Left cardiac atrium (tissue), 4 donors: ENCODE results near the gene KCNJ8. TPM values are rescaled to one million over a fixed set of nuclear protein-coding genes. Genes with fewer than 3 reads are reported as not detected.
A peak's percentile ranks its signal among the peaks of the same experiment; 100 is the strongest.
"Not testable (repeated sequence)": the region's sequence is repeated elsewhere in the genome, so short reads cannot be mapped to it uniquely, and the experiment has no call there.

Experiments
- ATAC-seq, 2 donors: fragments of 200-7000 bp; cut with Tn5 transposase; one replicate each; pipeline ENCODE4 v1.9.1; 2020; ENCODE audit warnings: mild to moderate bottlenecking in 2 of 2, moderate library complexity in 2 of 2
- DNase-seq: peaks from one replicate; pipeline ENCODE4 v3.0.0-alpha.2; 2020
- intact Hi-C, 2 donors: fragments of 100-400 bp; cut with DNase I; formaldehyde crosslinking; loops; one replicate each; pipeline versions ENCODE4 v1.14.1 to v1.15.1; 2022 to 2023
- total RNA-seq, 2 donors: library from RNA; stranded (reverse); fragmentation: NEBNext Ultra II Directional; extraction: Animal tissue kit (Norgen Biotek cat#: 25700); gene quantifications; one replicate each; pipeline ENCODE4 v1.2.1, GENCODE V29; 2021
- donor health status: DM: no; HTN: yes; CAD: no.
- donor health status: DM: no; HTN: yes; CAD: no; lungs with severe emphysema.
- donor health status: DM: yes; HTN: yes; CAD: no.
- donor health status: Dilated cardiomyopathy.

Gene KCNJ8
- total RNA-seq, 2 donors from 2014 or later, result 21.7 to 31.2 TPM

DNA sequence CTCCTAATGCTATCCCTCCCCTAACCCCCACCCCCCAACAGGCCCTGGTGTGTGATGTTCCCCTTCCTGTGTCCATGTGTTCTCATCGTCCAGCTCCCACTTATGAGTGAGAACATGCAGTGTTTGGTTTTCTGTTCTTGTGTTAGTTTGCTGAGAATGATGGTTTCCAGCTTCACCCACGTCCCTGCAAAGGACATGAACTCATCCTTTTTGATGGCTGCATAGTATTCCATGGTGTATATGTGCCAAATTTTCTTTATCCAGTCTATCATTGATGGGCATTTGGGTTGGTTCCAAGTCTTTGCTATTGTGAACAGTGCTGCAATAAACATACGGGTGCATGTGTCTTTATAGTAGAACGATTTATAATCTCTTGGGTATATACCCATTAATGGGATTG, 15.2 kb upstream of the KCNJ8 start:
- ATAC-seq, DNase-seq, intact Hi-C loops: not testable (repeated sequence)

DNA sequence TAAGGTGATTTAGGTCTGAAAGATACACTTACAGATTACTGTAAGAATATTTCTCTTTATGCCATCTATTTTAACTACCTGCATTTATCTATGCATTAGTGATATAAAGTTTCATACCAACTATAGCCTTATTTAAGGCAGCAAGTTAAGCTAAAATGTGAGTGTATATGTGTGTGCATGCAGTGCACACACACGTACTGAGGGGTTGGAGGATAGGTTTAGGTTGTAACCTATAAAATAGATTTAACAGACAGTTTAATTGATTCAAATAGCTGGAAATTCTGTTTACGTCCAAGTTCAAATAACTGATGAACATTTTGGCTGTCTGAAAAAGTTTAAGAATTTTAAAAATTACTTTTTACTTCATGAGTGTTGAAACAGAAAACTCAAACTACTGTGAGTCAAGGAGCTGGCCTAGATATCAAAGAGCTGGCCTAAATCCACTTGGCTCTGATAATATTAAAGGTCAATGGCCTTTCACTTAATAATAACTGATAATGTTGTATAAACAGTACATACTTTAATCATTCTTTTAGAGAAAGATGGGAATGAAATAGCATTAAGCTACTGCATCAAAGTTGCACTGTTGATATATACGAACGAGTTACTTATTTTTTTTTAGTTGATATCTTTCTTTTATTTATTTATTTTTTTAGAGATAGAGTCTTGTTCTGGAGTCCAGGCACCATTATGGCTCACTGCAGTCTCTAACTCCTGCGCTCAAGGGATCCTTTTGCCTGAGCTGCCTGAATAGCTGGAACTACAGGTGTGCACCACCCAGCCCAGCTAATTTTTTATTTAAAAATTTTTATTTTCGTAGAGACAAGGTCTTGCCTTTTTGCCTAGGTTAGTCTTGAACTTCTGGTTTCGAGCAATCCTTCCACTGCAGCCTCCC, 13.8 kb upstream of the KCNJ8 start:
- intact Hi-C loops, result no loop called here
- no peak for DNase-seq
- ATAC-seq, result peak in 1 of 2 donors; percentile 74

DNA sequence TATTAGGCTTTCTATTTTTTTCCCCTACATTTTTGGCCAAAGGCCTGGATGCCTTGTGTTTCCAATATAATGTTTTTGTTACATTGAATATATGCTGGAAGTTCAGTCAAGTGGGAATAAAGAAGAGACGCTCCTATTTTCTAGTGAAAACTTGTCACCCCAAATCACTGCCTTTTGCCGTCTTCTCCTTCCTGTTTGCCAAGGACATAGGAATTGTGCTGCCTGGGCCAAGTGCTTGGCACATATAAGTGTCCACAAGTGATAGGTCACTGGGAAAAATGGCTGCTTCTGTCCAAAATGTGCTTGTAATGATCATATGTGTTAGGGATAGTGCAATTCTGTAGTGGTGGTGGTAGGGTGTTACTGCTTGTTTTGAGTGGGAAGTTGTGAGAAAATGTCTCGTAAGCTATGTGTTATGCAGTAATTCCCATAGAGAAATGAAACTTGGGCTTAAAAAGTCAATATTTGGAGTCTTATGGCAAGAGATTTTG, 11.6 kb upstream of the KCNJ8 start:
- DNase-seq (no peak), ATAC-seq (no peak)
- intact Hi-C loops, result no loop called here

DNA sequence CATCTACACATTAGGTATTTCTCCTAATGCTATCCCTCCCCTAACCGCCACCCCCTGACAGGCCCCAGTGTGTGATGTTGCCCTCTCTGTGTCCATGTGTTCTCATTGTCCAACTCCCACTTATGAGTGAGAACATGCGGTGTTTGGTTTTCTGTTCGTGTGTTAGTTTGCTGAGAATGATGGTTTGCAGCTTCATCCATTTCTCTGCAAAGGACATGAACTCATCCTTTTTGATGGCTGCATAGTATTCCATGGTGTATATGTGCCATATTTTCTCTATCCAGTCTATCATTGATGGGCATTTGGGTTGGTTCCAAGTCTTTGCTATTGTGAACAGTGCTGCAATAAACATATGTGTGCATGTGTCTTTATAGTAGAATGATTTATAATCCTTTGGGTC, 8.2 kb upstream of the KCNJ8 start:
- ATAC-seq, DNase-seq, intact Hi-C loops: not testable (repeated sequence)

DNA sequence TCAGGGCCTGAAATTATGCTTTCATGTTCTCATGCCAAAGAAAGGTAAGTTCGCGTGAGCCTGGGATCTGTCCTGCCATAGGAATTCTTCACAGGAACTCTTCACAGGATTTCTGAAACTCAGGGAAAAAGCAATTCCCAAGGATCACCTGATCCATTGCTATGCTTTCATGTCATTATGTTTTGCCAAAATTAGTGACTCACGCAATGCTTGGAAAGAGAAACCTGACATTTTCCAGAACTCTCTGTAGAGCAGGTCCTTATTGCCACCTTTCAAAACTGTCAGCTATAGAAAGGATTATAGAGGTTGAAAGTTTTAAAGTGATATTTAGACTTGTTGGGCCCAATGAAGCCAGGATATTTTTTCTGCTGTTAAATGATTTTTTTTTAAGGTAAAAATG, 6.3 kb upstream of the KCNJ8 start:
- ATAC-seq (no peak), DNase-seq (no peak)
- intact Hi-C loops, result no loop called here

DNA sequence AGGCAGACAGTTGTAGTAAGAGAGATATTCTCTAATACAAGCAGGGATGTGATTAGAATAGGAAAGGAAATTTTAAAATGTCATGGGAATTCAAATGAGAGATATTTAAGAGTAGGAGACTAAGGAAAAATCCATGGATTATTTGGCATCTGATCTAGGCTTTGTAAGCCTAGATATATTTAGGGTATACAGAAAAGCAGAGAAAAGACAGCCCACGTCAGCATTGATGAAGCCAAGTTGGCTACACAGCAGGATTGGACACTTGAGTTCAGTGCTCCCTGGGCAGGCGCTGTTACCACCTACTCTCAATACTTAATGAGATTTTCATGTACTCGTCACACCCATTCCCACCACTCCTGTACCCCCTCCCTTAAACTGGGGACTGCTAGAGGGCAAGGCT, 1.7 kb upstream of the KCNJ8 start:
- intact Hi-C loops, result loop anchor here in 1 of 2 donors (2.0 to 5.0 kb wide), 2 partner anchors 36 to 165 kb away; partner anchors contain the start of gene ABCC9
- DNase-seq (peak; percentile 36), ATAC-seq (no peak)

DNA sequence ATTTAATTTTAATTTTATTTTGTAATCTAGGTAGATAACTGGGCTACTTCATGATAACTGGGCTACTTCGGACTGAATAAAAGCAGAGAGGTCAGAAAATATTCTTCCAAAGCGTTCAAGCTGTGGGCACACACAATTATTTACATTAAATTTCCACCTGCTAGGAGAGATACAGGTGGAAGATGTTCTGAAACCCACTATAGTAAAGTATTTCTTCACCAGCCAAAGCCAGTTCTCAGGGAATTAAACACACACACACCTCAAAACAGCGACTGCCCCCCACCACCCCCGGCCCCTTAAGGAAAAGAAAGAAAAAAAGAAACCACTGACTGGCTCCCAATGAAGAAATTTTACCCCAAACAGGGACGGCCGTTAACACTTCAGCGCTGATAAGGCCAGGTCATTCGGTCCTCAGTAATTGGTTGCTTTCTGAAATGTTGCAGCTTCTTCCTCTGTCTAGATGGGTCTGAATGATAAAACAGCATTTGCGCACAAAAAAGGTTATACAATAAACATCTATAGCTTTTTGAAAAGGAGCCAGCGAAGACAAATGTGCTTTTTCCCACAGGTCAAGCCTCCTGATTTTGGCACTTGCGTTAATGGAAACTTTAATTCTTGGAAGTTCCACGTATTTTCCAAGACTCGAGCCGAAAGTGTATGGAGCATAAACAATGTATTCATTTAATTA, 771 bp upstream of the KCNJ8 start:
- DNase-seq, result no peak
- intact Hi-C loops, result loop anchor here in 1 of 2 donors (5.0 kb wide), 1 partner anchor 37 kb away; no protein-coding TSS in a partner anchor
- no peak for ATAC-seq

DNA sequence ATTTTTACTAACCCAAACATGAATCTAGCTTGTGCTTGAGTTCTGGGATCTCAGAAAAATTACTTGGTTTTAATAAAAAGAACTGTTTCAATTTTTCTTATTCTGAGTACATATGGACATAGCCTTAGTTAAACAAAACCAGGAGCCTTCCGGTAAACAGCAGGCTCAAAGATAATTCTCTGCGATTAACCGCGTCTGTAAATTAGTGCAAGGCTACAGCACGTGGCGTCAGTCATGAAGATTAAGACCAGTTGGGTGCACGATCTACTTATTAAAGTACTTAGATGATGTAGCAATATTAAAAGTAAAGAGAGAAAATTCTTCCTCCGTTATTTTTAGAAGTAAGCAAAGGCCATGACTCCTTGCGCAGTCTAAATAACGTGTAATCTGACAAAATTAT, 700 bp downstream of the KCNJ8 start:
- DNase-seq (no peak), ATAC-seq (peak in 1 of 2 donors; percentile 6)
- intact Hi-C loops, result loop anchor here in 1 of 2 donors (5.0 kb wide), 1 partner anchor 218 kb away; no protein-coding TSS in a partner anchor

DNA sequence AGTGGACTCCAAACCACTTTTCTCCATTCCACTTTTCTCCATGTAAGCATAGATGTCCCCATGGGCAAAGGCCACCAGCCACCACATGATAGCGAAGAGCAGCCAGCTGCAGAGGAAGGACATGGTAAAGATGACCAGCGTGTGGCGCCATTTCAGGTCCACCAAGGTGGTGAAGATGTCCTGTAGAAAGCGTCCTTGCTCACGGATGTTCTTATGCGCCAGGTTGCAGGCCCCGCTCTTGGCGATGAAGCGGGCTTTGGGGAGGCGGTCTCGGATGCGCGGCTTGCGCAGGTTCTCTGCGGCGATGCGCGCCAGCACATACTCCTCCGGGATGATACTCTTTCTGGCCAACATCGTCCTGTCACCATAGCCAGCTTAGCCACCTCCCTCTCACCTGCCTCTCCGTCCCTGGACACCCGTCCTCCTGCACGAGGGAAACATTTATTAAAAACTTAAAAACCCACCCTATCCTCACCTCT, 1.2 kb downstream of the KCNJ8 start:
- intact Hi-C loops, result loop anchor here in 1 of 2 donors (5.0 kb wide), 1 partner anchor 219 kb away; no protein-coding TSS in a partner anchor
- ATAC-seq (peak; percentile 27 to 53), DNase-seq (peak; percentile 59)

DNA sequence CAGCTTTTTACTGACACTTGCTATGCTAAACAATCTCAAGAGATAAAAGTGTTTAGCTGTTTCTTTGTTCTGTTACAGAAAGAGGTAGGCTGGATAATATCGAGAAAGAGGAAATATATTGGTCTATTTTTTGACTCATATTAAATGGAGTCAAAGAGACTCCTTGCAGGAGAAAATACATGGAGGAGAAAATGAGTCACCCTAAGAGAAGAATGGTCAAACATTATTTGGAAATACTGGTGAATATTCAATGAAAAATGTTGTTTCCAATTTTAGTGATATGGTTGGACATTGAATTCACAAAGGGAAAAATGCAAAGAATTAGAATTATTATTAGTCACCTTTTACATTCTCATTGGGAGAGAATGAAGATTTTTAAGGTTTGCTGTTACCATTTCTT, 3.2 kb downstream of the KCNJ8 start:
- DNase-seq (no peak), ATAC-seq (no peak)
- intact Hi-C loops, result loop anchor here in 1 of 2 donors (5.0 kb wide), 1 partner anchor 221 kb away; no protein-coding TSS in a partner anchor

DNA sequence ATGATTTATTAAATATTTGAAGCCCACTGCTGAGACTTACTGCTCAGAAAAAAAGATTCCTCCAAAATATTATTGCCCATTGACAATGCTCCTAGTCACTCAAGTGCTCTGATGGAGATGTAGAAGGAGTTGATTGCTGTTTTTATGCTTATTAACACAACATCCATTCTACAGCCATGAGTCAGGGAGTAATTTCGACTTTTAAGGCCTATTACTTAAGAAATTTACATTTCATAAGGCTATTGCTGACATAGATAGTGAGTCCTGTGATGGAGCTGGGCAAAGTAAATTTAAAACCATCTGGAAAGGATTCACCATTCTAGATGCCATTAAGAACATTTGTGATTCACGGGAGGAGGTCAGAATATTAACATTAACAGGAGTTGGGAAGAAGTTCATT, 5.2 kb downstream of the KCNJ8 start:
- intact Hi-C loops, result no loop called here
- ATAC-seq (no peak), DNase-seq (no peak)

DNA sequence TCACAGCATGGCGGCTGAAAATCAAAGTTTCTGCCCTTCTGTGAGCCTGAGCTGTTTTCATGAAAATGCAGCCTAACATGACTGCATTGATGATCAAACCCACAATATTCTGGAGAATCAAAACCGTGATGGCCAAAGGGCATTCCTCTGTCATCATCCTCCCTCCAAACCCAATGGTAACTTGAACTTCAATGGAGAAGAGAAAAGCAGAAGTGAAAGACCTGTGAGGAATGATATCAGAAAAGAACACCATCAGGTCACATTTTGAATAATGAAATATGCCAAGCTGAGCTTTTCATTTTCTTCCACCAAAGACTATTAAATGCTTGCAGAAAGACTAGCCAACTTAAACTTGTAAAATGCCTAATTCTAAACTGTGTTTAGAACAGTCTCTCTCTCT, 8.1 kb downstream of the KCNJ8 start:
- no peak for DNase-seq
- ATAC-seq, result no peak
- intact Hi-C loops, result no loop called here

DNA sequence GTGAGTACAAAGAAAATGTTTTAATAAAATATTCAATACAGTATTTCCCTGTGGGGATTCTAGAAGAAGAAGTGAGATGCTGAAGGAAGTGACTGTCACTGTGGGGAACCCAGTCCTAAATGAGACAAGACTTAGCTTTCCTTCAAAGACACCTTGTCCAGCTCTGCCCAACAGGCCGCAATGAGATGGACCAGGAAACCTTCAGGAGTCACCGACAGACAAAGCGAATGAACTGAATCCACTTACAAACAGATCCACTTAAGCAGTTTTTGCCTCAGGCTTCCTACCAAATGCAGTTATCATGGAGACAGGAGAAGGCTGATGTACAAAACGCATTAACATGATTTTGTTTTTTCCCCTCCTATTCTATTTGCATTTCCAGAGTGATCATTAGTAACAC, 9.6 kb downstream of the KCNJ8 start:
- intact Hi-C loops, result no loop called here
- DNase-seq (no peak), ATAC-seq (no peak)

DNA sequence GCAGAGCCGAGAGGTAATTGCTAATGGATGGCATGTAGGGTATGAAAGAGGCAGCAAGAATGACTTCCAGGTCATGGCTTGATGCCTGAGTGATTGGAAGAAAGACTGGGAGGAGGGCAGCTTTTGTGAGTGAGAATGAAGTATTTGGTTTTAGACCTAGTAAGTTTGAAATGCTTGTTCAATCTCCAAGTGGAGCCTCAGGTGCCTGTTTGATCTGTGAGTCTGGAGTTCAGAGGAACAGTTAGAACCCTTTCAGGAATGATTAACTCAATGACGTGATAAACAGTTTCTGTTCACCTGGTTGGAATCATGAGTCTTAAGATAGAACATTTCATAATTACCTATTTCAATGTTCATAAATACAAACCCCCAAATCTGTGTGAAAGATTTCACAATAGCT, 10.4 kb downstream of the KCNJ8 start:
- DNase-seq (no peak), ATAC-seq (no peak)
- intact Hi-C loops, result no loop called here

DNA sequence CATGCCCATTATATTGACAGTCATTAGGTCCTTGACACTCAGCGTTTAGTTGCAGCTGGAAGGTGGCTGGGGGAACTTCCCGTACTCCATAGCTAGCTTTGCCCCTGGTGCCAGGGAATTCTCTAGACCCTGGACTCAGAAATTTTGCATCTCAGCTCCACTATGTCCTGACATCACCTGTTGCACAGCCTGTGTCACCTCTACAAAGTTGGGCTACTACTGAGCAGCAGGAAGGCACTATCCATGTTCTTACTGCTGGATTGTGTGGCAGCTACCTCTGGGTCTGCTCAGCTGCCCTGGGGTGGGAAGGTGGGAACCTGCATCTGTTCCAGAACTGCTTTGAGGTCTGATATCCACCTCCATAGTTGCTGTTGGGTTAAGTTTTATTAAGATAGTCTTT, 11.0 kb downstream of the KCNJ8 start:
- intact Hi-C loops, result no loop called here
- ATAC-seq (no peak), DNase-seq (no peak)

DNA sequence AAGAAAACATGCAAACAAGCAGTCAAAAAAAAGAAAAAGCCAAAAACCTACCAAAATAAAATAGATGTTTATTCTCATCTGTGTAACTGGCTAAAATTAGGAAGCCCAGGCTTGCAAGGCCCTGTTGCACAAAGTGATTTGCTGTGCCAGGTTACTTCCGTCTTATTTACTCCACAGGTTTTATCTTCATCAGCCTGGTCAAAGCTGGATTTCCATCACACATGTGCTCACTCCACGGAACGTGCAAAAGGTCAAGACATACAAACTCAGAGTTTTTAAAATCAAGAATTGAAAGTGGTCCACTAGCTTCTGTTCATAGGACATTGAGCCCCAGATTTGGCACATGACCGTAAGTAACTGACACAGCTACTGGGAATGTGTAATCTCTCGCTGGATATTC, 14.8 kb downstream of the KCNJ8 start:
- DNase-seq (no peak), ATAC-seq (no peak)
- intact Hi-C loops, result no loop called here

DNA sequence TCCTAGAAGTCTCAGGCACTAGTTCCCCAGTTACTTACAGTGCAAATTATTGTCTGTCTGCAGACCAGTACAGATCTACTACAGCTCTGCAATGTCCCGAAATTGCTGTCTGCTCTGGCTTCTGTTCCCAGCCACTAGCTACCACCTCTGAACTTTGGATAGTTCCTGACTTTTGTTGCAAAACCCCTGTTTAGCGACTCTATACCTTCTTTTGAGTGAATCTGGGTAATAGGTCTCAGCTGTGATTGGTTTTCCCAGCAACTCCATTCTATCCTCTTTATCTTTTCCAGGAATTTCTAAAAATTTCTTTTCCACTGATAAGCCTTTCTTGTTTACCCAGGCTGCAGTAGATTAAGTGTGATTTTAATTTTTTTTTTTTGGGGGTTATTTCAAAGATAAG, 16.8 kb downstream of the KCNJ8 start:
- no peak for DNase-seq
- ATAC-seq, result no peak
- intact Hi-C loops, result no loop called here

DNA sequence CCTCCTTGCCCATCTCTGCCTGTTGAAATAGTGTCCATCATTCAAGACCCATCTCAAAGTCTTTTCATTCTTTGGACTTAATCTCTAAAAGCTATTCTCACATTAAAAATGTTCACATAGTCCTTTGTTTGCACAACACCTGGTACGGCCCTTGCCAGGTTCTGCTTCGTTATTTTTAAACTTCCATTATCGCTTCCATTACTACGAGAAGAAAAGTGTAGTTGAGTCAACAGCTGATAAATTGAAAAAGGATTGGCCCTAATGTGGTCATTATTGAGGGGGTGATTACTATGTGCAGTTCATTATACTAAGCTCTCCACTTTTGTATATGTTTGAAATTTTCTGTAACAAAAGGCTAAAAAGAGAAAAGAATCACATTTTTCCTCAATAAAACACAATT, 17.8 kb downstream of the KCNJ8 start:
- no peak for ATAC-seq
- intact Hi-C loops, result no loop called here
- DNase-seq, result no peak

DNA sequence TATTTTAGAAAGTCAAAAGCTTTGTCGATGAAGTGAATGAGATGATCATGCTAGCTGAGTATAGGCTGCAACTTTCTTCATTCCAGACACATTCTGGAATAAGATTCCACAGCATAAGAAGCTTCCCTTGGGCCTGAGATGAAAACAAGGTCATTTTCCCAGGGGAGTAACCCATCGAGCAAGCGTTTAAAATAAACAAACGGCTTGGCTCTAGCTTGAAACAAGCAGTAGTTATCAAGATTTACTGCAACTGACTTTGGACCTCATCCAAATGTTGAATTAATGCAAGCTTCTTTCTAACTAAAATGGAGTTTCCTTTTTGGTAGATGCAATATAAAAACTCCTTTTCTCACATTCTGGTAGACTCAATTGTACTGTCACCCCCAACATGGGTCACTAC, 23.0 kb downstream of the KCNJ8 start:
- ATAC-seq, result peak in 1 of 2 donors; percentile 18
- intact Hi-C loops, result no loop called here
- DNase-seq, result no peak

DNA sequence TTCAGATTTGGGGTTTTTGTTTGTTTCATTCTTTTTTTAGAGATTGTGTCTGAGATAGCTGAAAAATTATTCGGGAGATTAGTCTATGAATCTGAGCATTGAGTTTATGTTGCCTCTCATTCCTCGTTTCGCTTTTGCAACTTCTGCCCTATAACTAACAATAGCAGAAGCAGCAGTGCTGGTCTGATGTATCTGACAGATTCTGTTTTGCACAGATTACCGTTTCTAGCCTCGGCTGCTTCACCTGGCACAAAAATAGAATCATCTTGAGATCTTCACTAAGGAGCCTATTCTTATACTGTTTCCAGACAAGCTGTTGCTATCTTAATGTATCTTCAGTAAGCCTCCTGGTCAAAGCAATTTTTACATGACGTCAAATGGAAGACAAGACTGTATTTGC, 29.2 kb downstream of the KCNJ8 start:
- intact Hi-C loops, result no loop called here
- ATAC-seq (no peak), DNase-seq (no peak)
